GM10847 (cell line): ENCODE results near the gene KRTAP10-7.
"Not testable (repeated sequence)": the region's sequence is repeated elsewhere in the genome, so short reads cannot be mapped to it uniquely, and the experiment has no call there.

Experiments used
- POLR2A ChIP-seq: IDR thresholded peaks from 2 replicates; pipeline ENCODE4 v1.6.1; 2011; ENCODE audit not compliant: insufficient read length; ENCODE audit errors: extremely low read depth

KRTAP10-7 gene

GRCh38 chr21:44637018-44637850 is 36.8 kb downstream of the KRTAP10-7 start, which contains the start of gene KRTAP10-10:
TSS of gene KRTAP10-10 (plus strand) at chr21:44637356. CDS start at chr21:44637418, 62 bp downstream.
- TF ChIP-seq POLR2A: no peak

- TF ChIP-seq POLR2A: no peak
Observed at GRCh38 chr21:44639331-44639655, 38.9 kb downstream of the KRTAP10-7 start.

GRCh38 chr21:44640761-44641160 is 40.4 kb downstream of the KRTAP10-7 start:
- TF ChIP-seq POLR2A: no peak

- no peak for TF ChIP-seq POLR2A
Observed at GRCh38 chr21:44643741-44644310, 43.4 kb downstream of the KRTAP10-7 start.

- TF ChIP-seq POLR2A: no peak
Observed at GRCh38 chr21:44644878-44645277, 44.5 kb downstream of the KRTAP10-7 start.

- not testable (repeated sequence) for TF ChIP-seq POLR2A
Observed at GRCh38 chr21:44646366-44647221, 46.2 kb downstream of the KRTAP10-7 start, which contains the start of gene KRTAP10-11. TSS of gene KRTAP10-11 (plus strand) at chr21:44646414. CDS start at chr21:44646459, 45 bp downstream.

- TF ChIP-seq POLR2A: no peak
Observed at GRCh38 chr21:44647222-44647552, 46.8 kb downstream of the KRTAP10-7 start.

GRCh38 chr21:44648557-44649311 is 48.3 kb downstream of the KRTAP10-7 start:
- TF ChIP-seq POLR2A: no peak

- no peak for TF ChIP-seq POLR2A
Observed at GRCh38 chr21:44649521-44650100, 49.2 kb downstream of the KRTAP10-7 start.

GRCh38 chr21:44650265-44650972 is 50.0 kb downstream of the KRTAP10-7 start:
- no peak for TF ChIP-seq POLR2A

- no peak for TF ChIP-seq POLR2A
Observed at GRCh38 chr21:44650973-44651675, 50.7 kb downstream of the KRTAP10-7 start.
